K562 treated with DMSO at 1 percent for 4 hours (cell line): ENCODE data around the gene CCDC107. TPM values are rescaled to one million over a fixed set of nuclear protein-coding genes. Genes with fewer than 3 reads are reported as not detected.

Experiments
- total RNA-seq: library from RNA; unstranded; fragments of 300-600 nt; gene quantifications from 2 replicates; pipeline ENCODE4 v1.2.3, GENCODE V29; 2022; ENCODE audit not compliant: insufficient read depth

The CCDC107 gene, protein sequence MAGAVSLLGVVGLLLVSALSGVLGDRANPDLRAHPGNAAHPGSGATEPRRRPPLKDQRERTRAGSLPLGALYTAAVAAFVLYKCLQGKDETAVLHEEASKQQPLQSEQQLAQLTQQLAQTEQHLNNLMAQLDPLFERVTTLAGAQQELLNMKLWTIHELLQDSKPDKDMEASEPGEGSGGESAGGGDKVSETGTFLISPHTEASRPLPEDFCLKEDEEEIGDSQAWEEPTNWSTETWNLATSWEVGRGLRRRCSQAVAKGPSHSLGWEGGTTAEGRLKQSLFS
- 13.5 and 16.9 TPM in 2 replicates for total RNA-seq

DNA sequence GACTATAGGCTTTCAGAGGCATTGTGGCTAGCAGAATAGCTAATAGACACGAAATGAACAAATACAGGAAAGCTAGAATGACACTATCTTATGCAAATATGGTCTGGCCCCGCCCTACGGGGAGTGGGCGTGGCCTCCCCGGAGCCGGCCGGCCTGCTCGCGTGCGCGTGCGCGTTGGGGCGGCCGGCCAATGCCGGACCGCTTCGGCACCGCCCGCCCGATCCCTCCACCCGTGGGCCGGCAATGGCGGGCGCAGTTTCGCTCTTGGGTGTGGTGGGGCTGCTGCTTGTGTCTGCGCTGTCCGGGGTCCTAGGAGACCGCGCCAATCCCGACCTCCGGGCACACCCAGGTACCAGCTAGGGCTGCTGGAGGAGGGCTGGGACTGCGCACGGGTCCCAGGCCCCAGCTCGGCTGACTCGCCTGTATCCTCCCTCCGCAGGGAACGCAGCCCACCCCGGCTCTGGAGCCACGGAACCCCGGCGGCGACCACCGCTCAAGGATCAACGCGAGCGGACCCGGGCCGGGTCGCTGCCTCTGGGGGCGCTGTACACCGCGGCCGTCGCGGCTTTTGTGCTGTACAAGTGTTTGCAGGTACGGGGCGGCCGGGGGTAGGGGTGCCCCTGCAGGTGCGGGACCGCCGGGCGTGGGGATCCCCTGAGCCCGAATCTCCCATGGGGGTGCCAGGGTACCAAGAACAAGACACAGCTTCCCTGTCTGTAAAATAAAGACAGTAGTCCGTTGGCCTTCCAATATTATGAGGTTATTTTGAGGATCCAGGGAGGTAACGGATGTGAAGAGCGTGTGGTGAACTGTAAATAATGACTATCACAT is at the start of gene CCDC107:
Gene CCDC107, plus strand, starts transcription at position 156 of the 831 bp plus-strand sequence. Its CDS starts 88 bp downstream, at position 244.

DNA sequence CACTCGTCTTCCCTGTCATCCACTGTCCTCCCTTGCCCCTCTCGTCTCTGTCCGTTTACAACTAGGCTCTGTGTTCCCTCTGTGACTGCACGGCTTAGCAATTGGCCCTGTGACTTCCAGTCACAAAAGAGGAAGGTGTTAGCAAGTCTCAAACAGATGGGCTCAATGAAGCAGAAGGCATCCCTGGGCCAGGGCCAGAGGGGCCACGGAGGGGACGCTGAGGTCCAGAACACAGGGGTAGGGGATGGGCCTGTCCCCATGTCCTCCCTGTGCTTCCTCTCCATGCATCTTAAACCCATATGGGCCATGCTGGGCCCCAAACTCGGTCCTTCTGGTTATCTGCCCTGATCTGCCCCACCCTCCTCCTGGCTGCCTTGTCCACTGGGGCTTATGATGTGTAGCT is 39.8 kb upstream of the CCDC107 start, which contains the start of gene CD72:
Gene CD72, minus strand, starts transcription at position 89 of the 403 bp plus-strand sequence. CDS start 110 bp downstream, outside the sequence.

DNA sequence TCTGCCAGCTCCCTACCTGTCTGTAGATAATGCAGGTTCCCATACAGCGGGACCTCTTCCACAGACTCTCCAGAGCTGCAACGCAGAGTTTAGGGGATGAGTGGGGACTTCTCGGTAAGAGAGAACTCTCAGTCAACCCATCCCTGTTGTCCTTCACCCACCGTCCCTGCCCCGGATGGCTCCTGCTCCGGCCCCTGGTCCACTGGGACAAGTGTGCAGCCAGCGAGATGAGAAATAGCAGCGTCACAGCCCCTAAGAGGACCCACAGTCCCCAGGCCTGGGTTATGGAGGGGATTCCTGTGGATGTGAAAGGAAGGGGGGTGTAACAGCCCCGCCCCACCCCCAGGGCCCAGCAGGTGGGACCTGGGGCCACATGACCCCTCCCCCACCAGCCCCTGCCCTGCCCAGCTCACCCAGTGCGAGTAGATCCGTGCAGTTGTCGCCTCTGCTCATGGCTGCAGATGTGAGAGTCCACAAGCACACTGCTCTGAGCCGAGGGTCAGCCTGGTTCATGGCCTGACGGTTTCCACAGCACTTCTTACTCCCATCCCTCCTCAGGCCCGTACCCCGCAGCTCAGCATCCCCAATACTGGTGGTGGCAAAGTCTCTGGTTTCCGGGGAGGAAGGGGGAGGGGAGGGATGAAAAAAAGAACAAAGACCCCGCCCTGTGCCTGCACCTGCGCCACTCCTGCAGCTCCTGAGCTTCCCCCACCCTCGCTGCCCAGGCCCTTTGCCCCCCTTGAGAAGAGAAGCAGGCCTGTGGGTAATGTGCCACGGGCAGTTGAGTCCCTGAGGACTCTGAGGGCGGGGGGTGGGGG is 7.5 kb upstream of the CCDC107 start, which contains the start of gene SIT1:
Gene SIT1, minus strand, starts transcription at position 591 of the 818 bp plus-strand sequence. Its CDS starts 78 bp downstream, at position 513.

DNA sequence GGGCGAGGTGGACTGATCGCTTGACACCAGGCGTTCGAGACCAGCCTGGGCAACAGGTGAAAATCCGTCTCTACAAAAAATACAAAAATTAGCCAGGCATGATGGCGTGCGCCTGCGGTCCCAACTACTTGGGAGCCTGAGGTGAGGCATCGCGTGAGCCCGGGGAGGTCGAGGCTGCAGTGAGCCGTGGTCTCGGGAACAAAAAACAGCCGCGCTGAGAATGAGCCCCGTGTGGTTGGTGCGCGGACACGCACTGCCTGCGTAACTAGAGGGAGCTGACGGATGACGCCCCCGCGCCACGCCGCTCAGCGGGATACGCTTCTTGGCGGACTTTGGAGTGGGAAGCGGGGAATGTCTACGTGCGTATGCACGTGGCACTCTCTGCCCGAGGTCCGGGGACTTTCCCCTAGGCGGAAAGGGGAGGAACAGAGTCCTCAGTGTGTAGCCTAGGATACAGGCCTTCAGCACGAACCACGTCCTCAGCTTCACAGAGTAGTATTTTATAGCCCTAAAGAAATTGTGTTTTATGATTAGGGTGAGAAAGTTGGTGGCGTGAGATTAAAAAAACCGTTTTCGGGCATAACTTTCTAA is 451 bp upstream of the CCDC107 start, which contains the start of gene RMRP:
Gene RMRP, minus strand, starts transcription at position 474 of the 591 bp plus-strand sequence.

DNA sequence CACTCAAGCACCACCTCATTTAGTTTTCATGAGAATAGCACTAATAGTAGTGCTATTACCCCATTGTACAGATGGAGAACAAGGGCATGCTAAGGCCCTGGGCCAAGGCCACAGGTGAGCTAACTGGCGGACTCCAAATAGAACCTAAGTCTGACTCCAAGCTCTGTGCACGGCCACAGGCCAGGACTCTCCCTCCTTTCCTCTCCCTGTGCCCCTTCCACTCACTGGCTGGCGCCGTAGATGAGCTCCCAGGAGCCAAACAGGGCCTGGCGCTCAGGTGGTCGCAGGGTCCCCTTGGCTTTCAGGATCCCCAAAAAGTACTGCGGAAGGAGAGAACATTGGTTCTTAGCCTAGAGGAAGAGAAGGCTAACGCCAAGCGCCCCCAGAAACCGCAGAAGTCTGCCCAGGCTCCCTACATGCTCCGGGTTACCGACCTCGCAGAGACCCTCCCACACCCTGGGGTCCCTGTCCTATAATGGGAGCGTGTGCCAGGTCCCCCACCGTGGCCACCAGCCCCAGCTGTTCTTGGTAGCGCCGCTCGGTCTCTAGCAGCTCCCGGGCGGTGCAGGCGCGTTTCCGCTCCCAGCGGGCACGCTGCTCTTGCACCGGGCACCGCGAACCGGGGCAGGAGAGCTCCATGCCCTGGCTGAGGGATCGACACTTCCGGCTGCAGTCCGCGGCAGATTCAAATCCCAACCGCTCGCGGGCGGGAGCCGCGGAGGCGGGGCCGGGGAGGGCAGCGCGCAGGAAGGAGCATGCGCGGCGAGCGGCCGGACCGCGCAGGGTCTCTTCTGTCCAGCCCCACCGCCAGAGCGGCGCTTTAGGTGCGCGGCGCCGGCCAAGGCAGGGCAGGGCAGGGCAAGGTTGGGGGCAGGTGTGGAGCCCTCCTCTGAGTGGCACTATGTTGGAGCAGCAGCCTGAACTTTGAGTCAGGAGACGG is 6.7 kb downstream of the CCDC107 start, which contains the start of gene ARHGEF39:
Gene ARHGEF39, minus strand, starts transcription at position 665 of the 940 bp plus-strand sequence. Its CDS starts 26 bp downstream, at position 639.

DNA sequence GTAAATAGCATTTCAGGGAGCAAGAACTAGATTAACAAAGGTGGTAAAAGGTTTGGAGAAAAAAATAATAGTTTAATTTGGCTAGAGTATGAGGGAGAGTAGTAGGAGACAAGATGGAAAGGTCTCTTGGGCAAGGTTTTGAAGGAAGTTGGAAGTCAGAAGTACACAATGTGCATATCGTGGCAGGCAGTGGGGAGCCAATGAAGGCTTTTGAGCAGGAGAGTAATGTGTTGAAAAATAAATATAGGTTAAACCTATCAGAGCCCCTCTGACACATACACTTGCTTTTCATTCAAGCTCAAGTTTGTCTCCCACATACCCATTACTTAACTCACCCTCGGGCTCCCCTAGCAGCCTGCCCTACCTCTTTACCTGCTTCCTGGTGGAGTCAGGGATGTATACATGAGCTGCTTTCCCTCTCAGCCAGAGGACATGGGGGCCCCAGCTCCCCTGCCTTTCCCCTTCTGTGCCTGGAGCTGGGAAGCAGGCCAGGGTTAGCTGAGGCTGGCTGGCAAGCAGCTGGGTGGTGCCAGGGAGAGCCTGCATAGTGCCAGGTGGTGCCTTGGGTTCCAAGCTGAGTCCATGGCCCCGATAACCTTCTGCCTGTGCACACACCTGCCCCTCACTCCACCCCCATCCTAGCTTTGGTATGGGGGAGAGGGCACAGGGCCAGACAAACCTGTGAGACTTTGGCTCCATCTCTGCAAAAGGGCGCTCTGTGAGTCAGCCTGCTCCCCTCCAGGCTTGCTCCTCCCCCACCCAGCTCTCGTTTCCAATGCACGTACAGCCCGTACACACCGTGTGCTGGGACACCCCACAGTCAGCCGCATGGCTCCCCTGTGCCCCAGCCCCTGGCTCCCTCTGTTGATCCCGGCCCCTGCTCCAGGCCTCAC is 15.3 kb downstream of the CCDC107 start, which contains the start of gene CA9:
Gene CA9, plus strand, starts transcription at position 797 of the 893 bp plus-strand sequence. Its CDS starts 32 bp downstream, at position 829.

DNA sequence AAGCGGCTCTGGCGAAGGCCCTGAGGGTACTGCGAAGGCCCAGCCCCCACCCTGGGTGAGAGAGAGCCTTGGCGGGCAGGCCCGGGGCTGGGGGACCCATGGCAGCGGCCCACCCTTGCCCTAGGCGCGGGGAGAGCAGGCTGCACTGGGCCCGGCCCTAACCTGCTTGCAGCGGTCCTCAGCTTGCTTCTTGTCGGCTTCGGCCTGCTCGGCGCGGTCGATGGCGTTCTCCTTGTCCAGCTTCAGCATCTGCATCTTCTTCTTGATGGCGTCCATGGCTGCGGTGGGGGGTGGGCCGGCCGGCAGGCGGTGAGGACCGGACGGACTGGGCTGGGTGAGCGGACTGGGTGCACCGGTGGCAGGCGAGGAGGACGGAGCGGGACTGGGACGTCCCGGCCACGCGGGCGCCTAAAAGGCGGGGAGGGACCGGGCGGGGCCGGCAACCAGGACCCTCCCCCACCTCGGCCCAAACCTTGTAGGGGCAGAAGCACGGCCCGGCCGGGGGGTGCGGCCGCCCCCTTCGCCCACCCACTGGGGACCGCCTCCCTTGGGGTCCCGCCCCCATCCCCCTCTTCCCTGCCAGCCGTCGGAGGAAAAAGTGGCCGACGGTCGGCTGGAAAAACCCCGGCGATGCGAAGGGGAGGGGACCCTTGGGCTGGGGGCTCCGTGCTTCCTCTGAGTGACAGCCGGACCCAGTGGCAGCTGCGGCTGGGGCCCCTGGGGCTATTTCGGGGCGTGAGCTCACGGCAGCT is 31.6 kb downstream of the CCDC107 start, which contains the start of gene TPM2:
Gene TPM2, minus strand, starts transcription at position 384 of the 752 bp plus-strand sequence. Its CDS starts 108 bp downstream, at position 276.

Other genes with a start within 250 kb of the CCDC107 start
- gene RUSC2, start 168.2 kb upstream of the CCDC107 start, total RNA-seq = 7.0 and 7.2 TPM in 2 replicates
- gene TESK1, start 53.0 kb upstream of the CCDC107 start, total RNA-seq = 10.1 and 13.6 TPM in 2 replicates
- not detected in 2 replicates for gene CD72, start 39.9 kb upstream of the CCDC107 start, total RNA-seq
- gene SIT1, start 7.4 kb upstream of the CCDC107 start, total RNA-seq = not detected in 2 replicates
- gene RMRP, start 273 bp upstream of the CCDC107 start, total RNA-seq = not detected in 2 replicates
- 6.1 and 7.2 TPM in 2 replicates for gene ARHGEF39, start 6.9 kb downstream of the CCDC107 start, total RNA-seq
- not detected in 2 replicates for gene CA9, start 15.6 kb downstream of the CCDC107 start, total RNA-seq
- gene TPM2, start 31.6 kb downstream of the CCDC107 start, total RNA-seq = 1.9 and 2.2 TPM in 2 replicates
- gene TLN1, start 73.9 kb downstream of the CCDC107 start, total RNA-seq = 168 and 169 TPM in 2 replicates
- gene CREB3, start 74.4 kb downstream of the CCDC107 start, total RNA-seq = 20.5 and 28.7 TPM in 2 replicates
- gene GBA2, start 90.9 kb downstream of the CCDC107 start, total RNA-seq = 41.2 and 50.0 TPM in 2 replicates
- 5.8 and 6.1 TPM in 2 replicates for gene RGP1, start 91.0 kb downstream of the CCDC107 start, total RNA-seq
- not detected in 2 replicates for gene MSMP, start 96.0 kb downstream of the CCDC107 start, total RNA-seq
- gene NPR2, start 133.3 kb downstream of the CCDC107 start, total RNA-seq = 2.5 and 6.6 TPM in 2 replicates
- gene SPAG8, start 154.0 kb downstream of the CCDC107 start, total RNA-seq = not detected in 2 replicates
- gene HINT2, start 156.8 kb downstream of the CCDC107 start, total RNA-seq = 50.0 and 72.5 TPM in 2 replicates
- not detected in 2 replicates for gene FAM221B, start 170.4 kb downstream of the CCDC107 start, total RNA-seq
- gene TMEM8B, start 170.9 kb downstream of the CCDC107 start, total RNA-seq = 1.1 and 1.8 TPM in 2 replicates
- not detected in 2 replicates for gene OR13J1, start 212.1 kb downstream of the CCDC107 start, total RNA-seq
- gene HRCT1, start 247.9 kb downstream of the CCDC107 start, total RNA-seq = not detected in 2 replicates